H9 (cell line): Measurements from ENCODE around the gene PBX1. TPM values are rescaled to one million over a fixed set of nuclear protein-coding genes. Genes with fewer than 3 reads are reported as not detected.

Source experiments
- DNase-seq: peaks from one replicate; pipeline ENCODE4 v3.0.0-alpha.2; 2017
- H2AFZ ChIP-seq: one replicate; pipeline ENCODE4 v1.6.1; 2013; ENCODE audit warnings: mild to moderate bottlenecking, low read length, control low read depth, moderate library complexity
- H2AK5ac ChIP-seq: 2 replicates; pipeline ENCODE4 v1.6.1; 2013; ENCODE audit warnings: low read length, control low read depth, mixed read lengths; ENCODE audit not compliant: insufficient read length
- H2BK120ac ChIP-seq: one replicate; pipeline ENCODE4 v1.6.1; 2013; ENCODE audit warnings: low read depth, mild to moderate bottlenecking, low read length, control low read depth, inconsistent platforms; ENCODE audit not compliant: poor library complexity, severe bottlenecking
- H2BK12ac ChIP-seq: 2 replicates; pipeline ENCODE4 v1.6.1; 2013; ENCODE audit warnings: low read length, control low read depth, mixed read lengths, low read depth; ENCODE audit not compliant: insufficient read length
- H2BK15ac ChIP-seq: 2 replicates; pipeline ENCODE4 v1.6.1; 2013; ENCODE audit warnings: low read depth, low read length, control low read depth
- H2BK20ac ChIP-seq: one replicate; pipeline ENCODE4 v1.6.1; 2013; ENCODE audit warnings: low read depth, mild to moderate bottlenecking, low read length, control low read depth, inconsistent platforms; ENCODE audit not compliant: poor library complexity, severe bottlenecking
- H2BK5ac ChIP-seq: 2 replicates; pipeline ENCODE4 v1.6.1; 2013; ENCODE audit warnings: low read length, control low read depth, mixed read lengths; ENCODE audit not compliant: insufficient read length
- H3K14ac ChIP-seq: 2 replicates; pipeline ENCODE4 v1.6.1; 2013; ENCODE audit warnings: low read length, control low read depth; ENCODE audit not compliant: insufficient read depth
- H3K18ac ChIP-seq: 2 replicates; pipeline ENCODE4 v1.6.1; 2013; ENCODE audit warnings: low read depth, mild to moderate bottlenecking, mixed read lengths, low read length, control low read depth; ENCODE audit not compliant: insufficient read length
- H3K23ac ChIP-seq: 2 replicates; pipeline ENCODE4 v1.6.1; 2013; ENCODE audit warnings: low read length, control low read depth, mixed read lengths, low read depth; ENCODE audit not compliant: insufficient read length
- H3K23me2 ChIP-seq: 2 replicates; pipeline ENCODE4 v1.6.1; 2013; ENCODE audit warnings: low read depth, mild to moderate bottlenecking, mixed read lengths, low read length, control low read depth; ENCODE audit not compliant: insufficient read length, poor library complexity, severe bottlenecking
- H3K27ac ChIP-seq: 2 replicates; pipeline ENCODE4 v1.5.1; 2013; ENCODE audit warnings: low read length, control low read depth, mixed read lengths, low read depth; ENCODE audit not compliant: insufficient read length
- H3K27me3 ChIP-seq: 2 replicates; pipeline ENCODE4 v1.6.1; 2013; ENCODE audit warnings: low read length, control low read depth, inconsistent platforms; ENCODE audit not compliant: insufficient read depth
- H3K4ac ChIP-seq: 2 replicates; pipeline ENCODE4 v1.6.1; 2013; ENCODE audit warnings: low read depth, mild to moderate bottlenecking, control low read depth, inconsistent platforms, low read length, moderate library complexity
- H3K4me1 ChIP-seq: 2 replicates; pipeline ENCODE4 v1.6.1; 2013; ENCODE audit warnings: low read length, control low read depth, inconsistent platforms; ENCODE audit not compliant: insufficient read depth
- H3K4me2 ChIP-seq: 2 replicates; pipeline ENCODE4 v1.6.1; 2013; ENCODE audit warnings: low read length, control low read depth, mixed read lengths; ENCODE audit not compliant: insufficient read length, insufficient read depth
- H3K56ac ChIP-seq: 2 replicates; pipeline ENCODE4 v1.6.1; 2013; ENCODE audit warnings: low read depth, mild to moderate bottlenecking, mixed read lengths, low read length, control low read depth; ENCODE audit not compliant: insufficient read length
- H3K79me1 ChIP-seq: 2 replicates; pipeline ENCODE4 v1.6.1; 2013; ENCODE audit warnings: low read depth, mild to moderate bottlenecking, moderate library complexity, low read length, control low read depth, inconsistent platforms; ENCODE audit not compliant: insufficient read depth, poor library complexity, severe bottlenecking
- H3K79me2 ChIP-seq: 2 replicates; pipeline ENCODE4 v1.6.1; 2013; ENCODE audit warnings: low read length, control low read depth, inconsistent platforms; ENCODE audit not compliant: insufficient read depth
- H3K9ac ChIP-seq: 2 replicates; pipeline ENCODE4 v1.6.1; 2013; ENCODE audit warnings: low read length, control low read depth, mixed read lengths; ENCODE audit not compliant: insufficient read length; ENCODE audit errors: extremely low read depth
- H3K9me3 ChIP-seq: one replicate; pipeline ENCODE4 v1.6.1; 2013; ENCODE audit warnings: low read depth, low read length, inconsistent platforms; ENCODE audit not compliant: control insufficient read depth
- H3T11ph ChIP-seq: one replicate; pipeline ENCODE4 v1.6.1; 2013; ENCODE audit warnings: mild to moderate bottlenecking, low read length, control low read depth, inconsistent platforms
- H4K20me1 ChIP-seq: one replicate; pipeline ENCODE4 v1.6.1; 2013; ENCODE audit not compliant: control insufficient read depth, insufficient read length, insufficient read depth
- H4K5ac ChIP-seq: 2 replicates; pipeline ENCODE4 v1.6.1; 2013; ENCODE audit warnings: low read depth, mild to moderate bottlenecking, mixed read lengths, low read length, control low read depth; ENCODE audit not compliant: insufficient read length
- H4K8ac ChIP-seq: replicated peaks from 2 replicates; pipeline ENCODE4 v1.6.1; 2013; ENCODE audit warnings: low read length, control low read depth, mixed read lengths, low read depth; ENCODE audit not compliant: insufficient read length
- H4K91ac ChIP-seq: 2 replicates; pipeline ENCODE4 v1.6.1; 2013; ENCODE audit warnings: low read depth, mild to moderate bottlenecking, moderate library complexity, mixed read lengths, low read length, control low read depth; ENCODE audit not compliant: insufficient read length
- H3K27ac Mint-ChIP-seq, 3 experiments: 2 replicates in 2 of 3; 3 replicates in 1 of 3; pipeline ENCODE4 v1.8.0; 2020 to 2021; ENCODE audit warnings: mixed read lengths in 3 of 3, mild to moderate bottlenecking in 1 of 3, moderate library complexity in 1 of 3
- H3K27me3 Mint-ChIP-seq: 2 replicates; pipeline ENCODE4 v1.8.0; 2021; ENCODE audit warnings: low read depth, mild to moderate bottlenecking, moderate library complexity, mixed read lengths
- H3K36me3 Mint-ChIP-seq, 3 experiments: 2 replicates in 2 of 3; 3 replicates in 1 of 3; pipeline ENCODE4 v1.8.0; 2020 to 2021; ENCODE audit warnings: low read depth in 3 of 3, mixed read lengths in 3 of 3; ENCODE audit not compliant: insufficient read depth in 1 of 3
- H3K4me1 Mint-ChIP-seq, 2 experiments: 2 replicates each; pipeline ENCODE4 v1.8.0; 2020; ENCODE audit warnings: mixed read lengths in 2 of 2
- H3K4me3 Mint-ChIP-seq, 2 experiments: 2 replicates in 1 of 2; 3 replicates in 1 of 2; pipeline ENCODE4 v1.8.0; 2020 to 2021; ENCODE audit warnings: mild to moderate bottlenecking in 2 of 2, mixed read lengths in 2 of 2, moderate library complexity in 1 of 2
- H3K9me3 Mint-ChIP-seq, 2 experiments: 2 replicates in 1 of 2; 3 replicates in 1 of 2; pipeline ENCODE4 v1.8.0; 2020; ENCODE audit warnings: mild to moderate bottlenecking in 2 of 2, mixed read lengths in 2 of 2, moderate library complexity in 1 of 2
- WGBS: extraction: QIAGEN DNeasy Blood & Tissue Kit; methylation state at CpG from one replicate; pipeline ENCODE4 v1.1.7; 2013; ENCODE audit warnings: missing lambda C conversion rate, low lambda C conversion rate, mixed read lengths; ENCODE audit not compliant: insufficient read length; ENCODE audit errors: extremely low coverage; 5-methylcytosine and 5-hydroxymethylcytosine counted together
- total RNA-seq: library from RNA; stranded (reverse); gene quantifications from 2 replicates; pipeline ENCODE4 v1.2.1, GENCODE V29; 2021
- TF ChIP-seq, protein P1 (sequence below): fragments of 200-600 bp; sonication (generic); conservative IDR thresholded peaks from 3 replicates; pipeline ENCODE4 v1.8.0; 2021; ENCODE audit warnings: antibody characterized with exemption, mild to moderate bottlenecking

PBX1 gene
- total RNA-seq, 1 experiment from 2014 or later = 142 TPM

DNA sequence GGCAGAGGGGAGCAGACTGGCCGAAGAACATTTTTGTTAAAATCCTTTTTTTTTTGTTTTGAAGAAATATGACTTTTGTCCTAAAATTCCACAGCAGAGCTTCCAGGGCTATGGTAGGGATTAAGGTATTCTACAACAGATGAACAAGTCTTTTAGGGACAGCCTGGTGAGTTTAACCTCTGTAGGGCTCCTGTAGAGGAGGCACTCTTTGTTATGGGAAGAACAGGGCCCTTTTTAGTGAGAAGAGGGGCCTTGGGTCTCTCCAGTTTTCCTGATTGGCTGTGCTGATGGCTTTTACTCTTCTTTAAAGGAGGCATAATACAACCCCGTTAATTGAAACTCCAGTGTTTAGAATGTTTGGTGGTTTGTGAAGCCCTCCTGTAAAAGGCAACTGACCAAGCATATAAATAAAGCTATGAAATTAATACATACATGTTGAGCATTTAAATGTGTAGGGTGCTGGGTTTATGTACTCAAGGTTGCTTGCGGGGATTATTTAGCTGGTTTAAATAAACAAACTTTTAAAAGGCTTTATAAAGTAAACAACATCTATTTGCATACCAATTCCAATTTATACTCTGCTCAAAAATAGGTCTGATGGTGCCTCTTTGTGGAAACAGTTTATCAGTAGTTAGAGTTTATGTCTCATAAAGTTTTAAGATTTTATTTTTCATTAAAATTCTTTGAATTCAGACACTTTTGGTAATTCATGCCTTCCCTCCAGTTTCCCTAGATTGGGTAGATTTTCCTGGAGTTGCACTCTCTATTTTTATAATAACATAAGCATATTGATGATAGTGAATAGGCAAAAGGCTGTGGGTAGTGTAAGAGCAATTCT is 46.5 kb downstream of the PBX1 start:
- Histone ChIP-seq H3K4me1 (peaks cover 20% of the 10 kb centered on the region), H2BK15ac (no peak overlapping the region), H3K9ac (no peak overlapping the region), H3K23ac (no peak overlapping the region), H3K4me2 (no peak overlapping the region), H3K27ac (no peak overlapping the region), H4K91ac (no peak overlapping the region), H3K14ac (no peak overlapping the region), H3K27me3 (no peaks in the 10 kb centered on the region), H3K79me2 (peaks cover 27% of the 10 kb centered on the region; the same call in 1 of the 2 replicates), H2BK5ac (no peak overlapping the region), H3K4ac (no peak overlapping the region), H2AFZ (no peak overlapping the region), H3K18ac (no peak overlapping the region), H4K8ac (no peak overlapping the region), H3K56ac (no peak overlapping the region), H2BK120ac (no peak overlapping the region), H3T11ph (no peak overlapping the region), H2AK5ac (no peak overlapping the region), H3K79me1 (peaks cover 6% of the 10 kb centered on the region), H2BK12ac (no peak overlapping the region), H4K20me1 (no peaks in the 10 kb centered on the region), H4K5ac (no peak overlapping the region), H3K23me2 (peaks cover 5% of the 10 kb centered on the region), H2BK20ac (no peak overlapping the region), H3K9me3 (no peaks in the 10 kb centered on the region)
- TF ChIP-seq, protein P1, sequence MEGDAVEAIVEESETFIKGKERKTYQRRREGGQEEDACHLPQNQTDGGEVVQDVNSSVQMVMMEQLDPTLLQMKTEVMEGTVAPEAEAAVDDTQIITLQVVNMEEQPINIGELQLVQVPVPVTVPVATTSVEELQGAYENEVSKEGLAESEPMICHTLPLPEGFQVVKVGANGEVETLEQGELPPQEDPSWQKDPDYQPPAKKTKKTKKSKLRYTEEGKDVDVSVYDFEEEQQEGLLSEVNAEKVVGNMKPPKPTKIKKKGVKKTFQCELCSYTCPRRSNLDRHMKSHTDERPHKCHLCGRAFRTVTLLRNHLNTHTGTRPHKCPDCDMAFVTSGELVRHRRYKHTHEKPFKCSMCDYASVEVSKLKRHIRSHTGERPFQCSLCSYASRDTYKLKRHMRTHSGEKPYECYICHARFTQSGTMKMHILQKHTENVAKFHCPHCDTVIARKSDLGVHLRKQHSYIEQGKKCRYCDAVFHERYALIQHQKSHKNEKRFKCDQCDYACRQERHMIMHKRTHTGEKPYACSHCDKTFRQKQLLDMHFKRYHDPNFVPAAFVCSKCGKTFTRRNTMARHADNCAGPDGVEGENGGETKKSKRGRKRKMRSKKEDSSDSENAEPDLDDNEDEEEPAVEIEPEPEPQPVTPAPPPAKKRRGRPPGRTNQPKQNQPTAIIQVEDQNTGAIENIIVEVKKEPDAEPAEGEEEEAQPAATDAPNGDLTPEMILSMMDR = no peak
- H3K4me3 Mint-ChIP-seq = peak overlapping the region in 1 of 2 experiments; percentile 24; a peak in 2 of 5 replicates
- H3K36me3 Mint-ChIP-seq = peaks cover 11 to 15% (median 15%) of the 10 kb centered on the region in 3 experiments; a peak in 6 of 7 replicates
- no peaks in the 10 kb centered on the region for H3K27me3 Mint-ChIP-seq
- H3K4me1 Mint-ChIP-seq = peaks cover 88 to 93% of the 10 kb centered on the region in 2 experiments
- no peaks in the 10 kb centered on the region for H3K9me3 Mint-ChIP-seq
- no peak for DNase-seq
- WGBS = no CpG with 5 or more reads among the region's 3 CpGs
- H3K27ac Mint-ChIP-seq = peak overlapping the region in 2 of 3 experiments; percentile 83 to 89; a peak in 3 of 7 replicates
